GM12891 (cell line): ENCODE measurements around the gene ABCA1.

Experiments
- POLR2A ChIP-seq: IDR thresholded peaks from 2 replicates; pipeline ENCODE4 v1.6.1; 2011; ENCODE audit warnings: low read depth, low read length, control low read depth
- POLR2AphosphoS5 ChIP-seq: IDR thresholded peaks from 2 replicates; pipeline ENCODE4 v1.6.1; 2011; ENCODE audit warnings: low read depth, low read length, control low read depth
- TAF1 ChIP-seq: IDR thresholded peaks from 2 replicates; pipeline ENCODE4 v1.6.1; 2011; ENCODE audit warnings: low read depth, low read length, control low read depth

DNA sequence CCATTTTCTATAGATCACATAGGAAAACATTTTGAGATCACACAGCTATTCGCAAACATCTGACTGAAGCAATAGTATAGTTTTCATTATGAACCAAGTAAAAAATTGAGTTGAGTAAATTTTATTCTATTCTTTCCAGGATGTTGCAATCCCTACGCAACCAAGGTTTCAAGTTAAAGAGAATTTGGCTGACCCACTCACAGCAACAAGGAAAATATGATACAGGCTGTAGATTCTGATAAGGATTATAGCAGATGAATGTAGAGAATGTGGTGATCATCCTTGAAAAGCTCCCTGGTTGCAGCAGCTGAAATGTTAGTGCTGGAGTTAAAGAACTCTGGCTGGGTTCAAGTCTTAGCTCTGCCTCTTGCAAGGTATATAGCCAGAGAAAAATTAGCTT, 4.7 kb downstream of the ABCA1 start:
- TF ChIP-seq TAF1: no peak
- no peak for TF ChIP-seq POLR2A
- TF ChIP-seq POLR2AphosphoS5: no peak
